HG02610 (cell line): ENCODE results near the gene TEX14.

Experiments used
- ATAC-seq: cut with Tn5 transposase; IDR thresholded peaks from one replicate; pipeline ENCODE4 v1.9.1; 2021; ENCODE audit warnings: mild to moderate bottlenecking, moderate library complexity; ENCODE audit not compliant: unreplicated experiment

Gene TEX14

DNA sequence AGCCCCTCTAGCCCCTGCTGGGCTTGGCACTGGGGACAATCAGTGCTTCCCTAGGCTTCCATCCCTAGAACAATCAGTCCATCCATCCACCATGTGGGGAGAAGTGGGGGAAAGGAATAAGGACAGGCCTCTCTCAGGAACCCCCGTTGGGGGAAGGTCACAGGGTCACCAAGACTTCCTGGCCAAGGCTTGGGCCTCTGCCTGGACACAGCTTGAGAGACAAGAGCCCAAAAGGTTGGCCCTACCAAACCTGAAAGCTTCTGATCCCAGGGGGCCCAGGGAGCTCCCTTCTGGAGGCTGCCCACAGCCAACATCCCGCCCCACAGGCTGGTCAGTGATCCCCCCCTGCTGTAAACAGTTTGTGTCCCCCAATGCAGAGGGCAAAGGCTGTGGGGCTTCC lies 161.2 kb downstream of the TEX14 start:
- ATAC-seq, result no peak

DNA sequence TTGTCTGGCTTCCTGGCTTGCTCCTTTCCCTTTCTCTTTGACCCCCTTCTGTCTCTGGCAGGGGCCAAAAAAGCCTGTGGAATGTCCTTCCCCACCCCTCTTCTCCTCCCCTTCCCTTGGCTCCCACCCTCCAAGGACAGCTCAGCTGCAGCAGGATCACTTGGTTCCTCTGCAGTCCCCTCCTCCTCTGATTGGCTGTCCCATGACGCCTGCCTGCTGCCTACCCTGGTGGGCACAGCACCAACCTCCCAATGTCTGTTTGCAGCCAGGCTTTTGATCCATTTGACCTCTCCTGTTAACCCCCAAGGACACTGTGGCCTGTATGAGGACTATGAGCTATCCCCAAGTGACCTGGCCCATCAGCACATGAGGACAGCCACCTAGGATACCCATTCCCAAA lies 162.6 kb downstream of the TEX14 start:
- ATAC-seq, result no peak

- ATAC-seq, result no peak
Observed at GRCh38 chr17:58528443-58528842, 163.4 kb downstream of the TEX14 start.

GRCh38 chr17:58527949-58528348 lies 163.9 kb downstream of the TEX14 start:
- ATAC-seq, result no peak

GRCh38 chr17:58527306-58527705 lies 164.5 kb downstream of the TEX14 start:
- no peak for ATAC-seq

- no peak for ATAC-seq
Observed at GRCh38 chr17:58525239-58525638, 166.6 kb downstream of the TEX14 start.

DNA sequence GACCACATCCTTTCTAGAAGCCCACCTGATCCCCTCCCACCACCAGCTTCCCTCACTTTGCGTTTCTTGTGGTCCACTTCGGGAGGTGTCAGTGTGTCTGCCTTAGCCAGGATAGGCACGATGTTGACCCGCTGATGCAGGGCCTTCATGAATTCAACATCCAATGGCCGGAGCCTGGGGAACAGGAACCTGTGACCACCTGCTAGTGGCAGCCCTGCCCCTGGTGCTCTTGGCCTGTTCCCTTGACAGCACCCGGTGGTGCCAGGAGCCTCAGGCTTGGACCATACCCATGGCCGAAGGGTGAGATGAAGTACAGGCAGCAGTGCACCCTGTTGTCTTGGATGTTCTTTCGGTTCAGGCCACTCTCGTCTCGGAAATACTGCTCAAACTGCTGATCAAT lies 170.2 kb downstream of the TEX14 start:
- ATAC-seq, result no peak

DNA sequence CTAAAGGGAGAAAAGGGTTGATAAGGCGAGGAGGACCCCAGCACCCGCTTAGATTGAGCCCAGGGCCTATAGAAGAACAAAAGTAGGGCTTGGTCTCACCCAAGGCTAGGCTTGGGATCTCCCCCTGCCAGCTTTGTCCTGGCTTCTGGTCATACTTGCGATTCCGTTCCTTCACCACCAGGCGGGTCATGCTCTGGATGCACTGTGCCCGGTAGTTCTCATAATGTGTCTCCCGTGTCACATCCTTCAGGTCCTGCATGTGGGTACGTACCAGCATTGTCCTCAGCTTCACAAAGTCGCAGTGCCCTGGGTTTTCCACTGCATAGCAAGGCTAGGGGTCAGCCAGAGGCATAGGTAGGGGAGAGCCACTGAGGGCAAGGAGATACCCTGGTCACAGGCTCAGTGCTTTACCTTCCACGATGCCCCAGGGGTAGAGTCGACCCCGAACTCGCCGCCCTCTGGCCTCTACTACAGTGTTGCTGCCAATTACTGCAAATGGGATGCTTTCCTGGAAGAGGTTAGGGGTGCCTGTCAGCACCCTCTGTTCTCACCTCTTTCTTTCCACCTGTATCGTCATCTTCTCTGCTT lies 170.9 kb downstream of the TEX14 start:
- ATAC-seq, result no peak

GRCh38 chr17:58517928-58518609 lies 173.8 kb downstream of the TEX14 start:
- peak; percentile 79 for ATAC-seq

DNA sequence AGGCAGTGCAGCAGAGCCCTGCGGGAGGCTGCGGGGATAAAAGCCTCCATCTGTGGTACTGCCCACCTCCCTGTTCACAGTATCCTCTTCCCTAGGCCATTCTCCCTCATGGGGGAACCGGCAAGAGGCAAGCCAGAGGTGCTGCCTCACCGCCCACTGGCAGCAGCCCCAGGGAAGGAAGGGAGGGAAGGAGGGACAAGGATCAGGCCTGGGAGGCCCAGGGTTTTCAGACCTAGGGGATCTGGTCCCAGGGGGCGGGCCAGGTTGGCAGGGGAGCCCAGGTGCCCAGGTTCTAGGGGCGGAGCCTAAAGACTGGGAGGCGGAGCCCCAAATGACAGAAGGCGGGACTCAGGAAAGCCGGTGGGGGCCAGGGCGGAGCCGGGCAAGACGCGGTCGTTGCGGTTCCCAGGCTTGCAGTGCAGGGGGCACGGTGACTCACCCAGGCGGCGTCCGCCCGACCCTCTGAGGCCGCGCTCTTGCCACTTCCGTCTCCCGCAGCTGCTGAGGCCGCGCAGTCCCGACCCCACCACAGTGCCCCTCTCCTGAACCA lies 174.4 kb downstream of the TEX14 start:
- no peak for ATAC-seq

DNA sequence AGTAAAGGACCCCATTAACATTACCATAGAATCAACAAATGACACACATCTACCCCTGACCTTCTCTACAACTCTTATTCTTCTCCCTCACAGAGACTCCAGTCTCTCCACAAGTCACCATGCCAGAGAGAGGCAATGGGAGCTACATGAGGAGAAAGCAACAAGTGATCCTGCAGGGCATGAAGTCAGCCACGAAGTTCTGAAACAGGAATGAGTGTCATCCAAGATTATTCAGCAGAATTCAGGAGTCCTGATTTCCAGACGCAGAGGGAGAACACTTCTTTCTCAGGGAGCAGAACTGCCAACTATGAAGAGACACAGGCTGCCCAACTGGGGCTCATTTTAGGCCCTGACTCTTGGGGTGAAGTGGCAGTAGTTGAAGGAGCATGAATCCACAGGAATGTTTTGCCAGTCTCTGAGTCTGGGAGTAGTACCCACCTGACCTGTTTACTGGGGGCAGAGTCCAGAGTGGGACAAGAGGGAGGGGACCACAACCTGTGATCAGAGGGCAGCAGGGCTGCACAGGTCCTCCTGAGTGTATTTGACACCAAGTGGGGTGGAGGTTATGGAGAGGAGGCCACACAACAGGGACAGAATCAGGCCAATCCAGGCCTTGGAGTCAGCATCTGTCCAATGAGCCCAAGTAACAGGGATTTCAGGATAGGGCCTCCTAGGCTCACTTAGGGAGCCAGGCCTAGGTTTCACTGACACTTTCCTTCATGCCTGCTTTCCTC lies 175.0 kb downstream of the TEX14 start:
- no peak for ATAC-seq

GRCh38 chr17:58515286-58515685 lies 176.6 kb downstream of the TEX14 start:
- no peak for ATAC-seq

GRCh38 chr17:58514770-58515157 lies 177.1 kb downstream of the TEX14 start:
- no peak for ATAC-seq

DNA sequence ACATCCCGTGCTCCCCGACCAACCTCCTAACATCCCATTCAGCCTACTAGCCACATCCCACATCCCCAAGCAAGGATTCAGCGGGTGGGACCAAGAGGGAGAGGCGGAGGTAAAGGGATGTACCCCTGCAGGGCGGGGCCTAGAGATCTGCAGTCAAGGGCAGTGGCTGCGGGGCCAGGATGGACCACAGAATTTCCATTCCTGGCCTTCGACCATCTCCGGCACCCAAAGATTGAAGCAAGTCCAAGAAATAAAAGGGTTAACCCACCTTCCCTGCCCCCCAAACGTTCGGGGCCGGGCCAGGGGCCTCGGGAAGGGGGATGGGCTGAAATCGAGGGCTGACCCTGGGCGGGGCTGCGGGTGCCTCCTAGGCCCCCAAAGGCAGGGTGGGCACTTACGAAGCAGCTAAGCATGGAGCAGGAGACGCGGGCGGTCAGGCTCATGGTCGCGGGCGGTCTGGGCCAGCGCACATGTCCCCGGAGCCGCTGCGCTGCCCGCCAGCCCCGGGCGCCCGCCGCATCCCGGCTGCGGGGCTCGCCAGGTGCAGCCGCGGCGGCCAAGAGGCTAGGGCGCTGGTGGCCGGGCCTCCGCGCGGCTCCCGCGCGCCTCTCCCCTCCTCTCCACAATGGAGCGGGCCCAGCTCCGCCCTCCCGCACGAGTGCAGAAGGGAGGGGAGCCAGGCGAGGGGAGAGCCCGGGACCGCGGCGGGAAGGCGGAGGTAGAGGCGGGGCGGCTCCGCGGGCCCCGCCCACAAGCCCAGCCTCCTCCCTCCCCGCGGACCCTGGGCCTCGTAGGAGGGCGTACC lies 177.7 kb downstream of the TEX14 start, which contains the start of gene MTMR4:
MTMR4 (minus strand) TSS at position 674 of the 805 bp plus-strand sequence; CDS start at position 443, 231 bp downstream.
- ATAC-seq, result peak; percentile 24

DNA sequence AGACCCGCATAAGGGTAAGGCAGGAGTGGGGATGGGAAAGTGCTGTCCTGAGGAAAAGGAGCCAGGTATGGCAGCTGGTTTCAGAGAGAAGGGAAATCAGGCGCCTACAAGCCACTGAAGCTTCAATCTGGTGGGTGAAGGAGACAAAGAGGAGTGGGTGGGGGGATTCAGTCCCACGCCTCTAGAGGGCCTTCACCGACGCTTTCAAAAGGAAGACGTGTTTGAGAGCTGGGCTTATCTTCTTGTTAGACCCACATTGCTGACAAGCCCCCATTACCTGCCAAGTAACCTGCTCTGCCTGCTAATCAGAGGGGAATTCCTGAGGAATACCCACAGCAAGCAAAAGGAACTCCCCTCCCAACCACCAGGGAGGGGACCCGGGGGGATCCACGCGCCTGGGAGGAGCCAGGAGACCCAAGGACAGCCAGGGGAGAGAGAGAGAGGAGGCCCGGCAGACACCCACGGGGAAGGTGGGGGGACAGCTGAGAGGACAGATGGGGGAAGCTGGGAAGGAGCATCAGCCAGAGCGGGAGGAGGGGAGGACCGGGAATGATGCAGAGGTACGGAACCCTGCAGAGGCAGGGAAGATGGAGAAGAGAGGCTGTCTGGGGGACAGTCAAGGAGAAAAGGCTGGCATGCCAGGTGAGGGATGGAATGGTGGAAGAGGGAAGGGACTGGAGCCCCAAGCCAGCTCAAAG lies 178.4 kb downstream of the TEX14 start:
- ATAC-seq, result no peak

DNA sequence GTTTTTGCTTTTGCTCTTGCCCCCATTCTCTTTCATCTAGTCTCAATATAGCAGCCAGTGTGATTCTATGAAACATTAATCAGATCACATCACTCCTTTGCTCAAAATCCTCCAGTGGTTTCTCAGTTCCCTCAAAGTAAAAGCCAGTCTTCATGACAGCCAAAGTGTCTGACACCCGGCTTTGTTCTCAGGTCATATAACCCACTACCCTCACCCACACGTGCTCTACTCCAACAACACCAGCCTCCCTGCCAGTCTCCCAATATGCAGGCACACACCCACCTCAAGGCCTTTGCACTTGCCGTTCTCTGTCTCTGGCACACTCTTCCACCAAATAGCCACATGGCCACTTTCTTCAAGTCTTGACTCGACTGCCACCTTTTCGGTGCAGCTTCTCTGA lies 181.8 kb downstream of the TEX14 start:
- no peak for ATAC-seq

- ATAC-seq, result no peak
Observed at GRCh38 chr17:58508341-58509067, 183.3 kb downstream of the TEX14 start.

DNA sequence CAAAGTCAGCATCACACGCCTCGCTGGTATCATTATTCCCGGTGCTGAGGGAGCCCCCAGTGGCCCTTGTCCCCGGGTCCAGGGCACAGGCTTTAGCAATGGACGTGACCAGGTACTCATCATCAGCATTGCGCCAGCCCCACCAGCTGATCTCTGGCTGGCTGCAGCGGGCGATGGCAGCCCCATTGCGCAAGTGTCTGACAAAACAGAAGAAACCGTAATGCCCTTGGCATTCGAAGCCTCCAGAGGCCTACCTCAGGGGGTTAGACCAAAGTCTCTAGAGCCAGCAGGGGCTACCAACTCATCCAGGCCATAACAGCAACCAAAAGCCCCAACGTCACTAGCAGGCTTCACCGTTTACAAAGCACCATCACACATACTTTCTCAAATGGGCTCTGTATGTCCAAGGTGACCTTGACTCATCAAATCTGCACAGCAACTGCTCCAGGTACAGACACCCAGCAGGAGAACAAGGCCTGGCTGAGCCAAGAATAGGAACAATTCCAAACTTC lies 184.7 kb downstream of the TEX14 start:
- ATAC-seq, result no peak
